HEK293 (cell line): ENCODE results near the gene MRPS22.

Experiments
- CTCF ChIA-PET: fragments of 350-600 bp; formaldehyde crosslinking; extraction: SDS; loops from one replicate; lab custom pipeline; 2021; ENCODE audit warnings: antibody characterized with exemption; lab: Yijun Ruan, JAX
- POLR2A ChIA-PET: fragments of 300-600 bp; formaldehyde crosslinking; extraction: SDS; loops from one replicate; lab custom pipeline; 2020; ENCODE audit warnings: antibody characterized with exemption, inconsistent platforms; lab: Yijun Ruan, JAX
- H3K27ac ChIP-seq: fragments of 200-500 bp; sonication (Bioruptor generic); 2 replicates; pipeline ENCODE4 v1.5.1; 2014; ENCODE audit warnings: low read depth, low read length, control low read depth, inconsistent platforms; ENCODE audit errors: extremely low read depth
- H3K36me3 ChIP-seq, 2 experiments: fragments of 200-500 bp in 1 of 2; sonication (Bioruptor generic) in 1 of 2; 1 replicate in 1 of 2; 2 replicates in 1 of 2; pipeline ENCODE4 v1.5.1; 2014 to 2017; ENCODE audit warnings: inconsistent platforms in 2 of 2, low read length in 2 of 2; ENCODE audit not compliant: control insufficient read depth in 2 of 2, insufficient read depth in 1 of 2
- H3K4me1 ChIP-seq: fragments of 200-500 bp; sonication (Bioruptor generic); 2 replicates; pipeline ENCODE4 v1.5.1; 2014; ENCODE audit warnings: mild to moderate bottlenecking, low read length, inconsistent platforms; ENCODE audit not compliant: control insufficient read depth, insufficient read depth
- H3K4me3 ChIP-seq: 2 replicates; pipeline ENCODE4 v1.5.1; 2011; ENCODE audit warnings: low read depth, mild to moderate bottlenecking, control low read depth, low read length, moderate library complexity
- H3K9me3 ChIP-seq: fragments of 200-500 bp; sonication (Bioruptor generic); 2 replicates; pipeline ENCODE4 v1.5.1; 2014; ENCODE audit warnings: low read depth, low read length, inconsistent platforms; ENCODE audit not compliant: control insufficient read depth, insufficient read depth
- ELK4 ChIP-seq: IDR thresholded peaks from 2 replicates; pipeline ENCODE4 v1.6.1; 2011; ENCODE audit warnings: mild to moderate bottlenecking, low read depth, low read length, borderline replicate concordance
- KLF10 ChIP-seq: fragments of 450-650 bp; IDR thresholded peaks from 2 replicates; pipeline ENCODE4 v1.5.1; 2018; ENCODE audit warnings: missing biosample characterization, mild to moderate bottlenecking, missing genetic modification characterization
- KLF16 ChIP-seq: fragments of 450-650 bp; formaldehyde crosslinking; IDR thresholded peaks from 2 replicates; pipeline ENCODE4 v1.5.1; 2017; ENCODE audit warnings: missing biosample characterization, missing genetic modification characterization
- OSR2 ChIP-seq: fragments of 450-650 bp; formaldehyde crosslinking; IDR thresholded peaks from 2 replicates; pipeline ENCODE4 v1.5.1; 2016; ENCODE audit warnings: missing biosample characterization, missing genetic modification characterization
- PRDM6 ChIP-seq: fragments of 450-650 bp; formaldehyde crosslinking; IDR thresholded peaks from 2 replicates; pipeline ENCODE4 v1.5.1; 2017; ENCODE audit warnings: missing biosample characterization, missing genetic modification characterization
- SCRT2 ChIP-seq: fragments of 450-650 bp; formaldehyde crosslinking; IDR thresholded peaks from 2 replicates; pipeline ENCODE4 v1.5.1; 2016; ENCODE audit warnings: missing biosample characterization, missing genetic modification characterization
- ZBTB11 ChIP-seq: fragments of 450-650 bp; formaldehyde crosslinking; conservative IDR thresholded peaks from 2 replicates; pipeline ENCODE4 v1.5.1; 2016; ENCODE audit warnings: low read depth, missing biosample characterization, missing genetic modification characterization
- ZBTB17 ChIP-seq: fragments of 450-650 bp; formaldehyde crosslinking; IDR thresholded peaks from 2 replicates; pipeline ENCODE4 v1.5.1; 2016; ENCODE audit warnings: missing biosample characterization, missing genetic modification characterization
- ZBTB20 ChIP-seq: fragments of 450-650 bp; formaldehyde crosslinking; IDR thresholded peaks from 2 replicates; pipeline ENCODE4 v1.5.1; 2016; ENCODE audit warnings: missing biosample characterization, missing genetic modification characterization
- ZBTB21 ChIP-seq: fragments of 450-650 bp; formaldehyde crosslinking; IDR thresholded peaks from 2 replicates; pipeline ENCODE4 v1.5.1; 2017; ENCODE audit warnings: missing biosample characterization, missing genetic modification characterization
- ZBTB8A ChIP-seq: fragments of 450-650 bp; formaldehyde crosslinking; IDR thresholded peaks from 2 replicates; pipeline ENCODE4 v1.5.1; 2016; ENCODE audit warnings: missing biosample characterization, missing genetic modification characterization
- ZFP37 ChIP-seq: fragments of 450-650 bp; formaldehyde crosslinking; IDR thresholded peaks from 2 replicates; pipeline ENCODE4 v1.5.1; 2016; ENCODE audit warnings: missing biosample characterization, missing genetic modification characterization
- ZIC2 ChIP-seq: fragments of 450-650 bp; formaldehyde crosslinking; IDR thresholded peaks from 2 replicates; pipeline ENCODE4 v1.5.1; 2016; ENCODE audit warnings: missing biosample characterization, missing genetic modification characterization
- ZNF10 ChIP-seq: fragments of 450-650 bp; formaldehyde crosslinking; IDR thresholded peaks from 2 replicates; pipeline ENCODE4 v1.5.1; 2017; ENCODE audit warnings: missing biosample characterization, missing genetic modification characterization
- ZNF114 ChIP-seq: fragments of 450-650 bp; formaldehyde crosslinking; IDR thresholded peaks from 2 replicates; pipeline ENCODE4 v1.5.0; 2017; ENCODE audit warnings: missing biosample characterization, missing genetic modification characterization
- ZNF211 ChIP-seq: fragments of 450-650 bp; formaldehyde crosslinking; IDR thresholded peaks from 2 replicates; pipeline ENCODE4 v1.5.1; 2016; ENCODE audit warnings: low read depth, missing biosample characterization, missing genetic modification characterization
- ZNF221 ChIP-seq: fragments of 450-650 bp; formaldehyde crosslinking; IDR thresholded peaks from 2 replicates; pipeline ENCODE4 v1.5.1; 2017; ENCODE audit warnings: missing biosample characterization, missing genetic modification characterization, borderline replicate concordance
- ZNF302 ChIP-seq: fragments of 450-650 bp; formaldehyde crosslinking; IDR thresholded peaks from 2 replicates; pipeline ENCODE4 v1.5.1; 2016; ENCODE audit warnings: missing biosample characterization, missing genetic modification characterization, low read depth
- ZNF335 ChIP-seq: fragments of 450-650 bp; formaldehyde crosslinking; conservative IDR thresholded peaks from 2 replicates; pipeline ENCODE4 v1.5.1; 2016; ENCODE audit warnings: missing biosample characterization, missing genetic modification characterization
- ZNF391 ChIP-seq: fragments of 450-650 bp; formaldehyde crosslinking; IDR thresholded peaks from 2 replicates; pipeline ENCODE4 v1.5.1; 2016; ENCODE audit warnings: low read depth, missing biosample characterization, missing genetic modification characterization, borderline replicate concordance
- ZNF501 ChIP-seq: fragments of 450-650 bp; formaldehyde crosslinking; IDR thresholded peaks from 2 replicates; pipeline ENCODE4 v1.5.1; 2016; ENCODE audit warnings: missing biosample characterization, missing genetic modification characterization
- ZNF558 ChIP-seq: fragments of 450-650 bp; formaldehyde crosslinking; IDR thresholded peaks from 2 replicates; pipeline ENCODE4 v1.5.1; 2016; ENCODE audit warnings: missing biosample characterization, missing genetic modification characterization
- ZNF600 ChIP-seq: fragments of 450-650 bp; formaldehyde crosslinking; IDR thresholded peaks from 2 replicates; pipeline ENCODE4 v1.5.1; 2016; ENCODE audit warnings: missing biosample characterization, missing genetic modification characterization
- ZNF621 ChIP-seq: fragments of 450-650 bp; formaldehyde crosslinking; IDR thresholded peaks from 2 replicates; pipeline ENCODE4 v1.5.1; 2017; ENCODE audit warnings: missing biosample characterization, missing genetic modification characterization
- ZNF629 ChIP-seq: fragments of 450-650 bp; formaldehyde crosslinking; IDR thresholded peaks from 2 replicates; pipeline ENCODE4 v1.5.1; 2017; ENCODE audit warnings: missing biosample characterization, missing genetic modification characterization
- ZXDB ChIP-seq: fragments of 450-650 bp; formaldehyde crosslinking; IDR thresholded peaks from 2 replicates; pipeline ENCODE4 v1.5.1; 2016; ENCODE audit warnings: missing biosample characterization, missing genetic modification characterization
- TF ChIP-seq, protein P1 (sequence below): fragments of 450-650 bp; formaldehyde crosslinking; IDR thresholded peaks from 2 replicates; pipeline ENCODE4 v1.5.1; 2016; ENCODE audit warnings: missing biosample characterization, missing genetic modification characterization
- TF ChIP-seq, protein P2 (sequence below): fragments of 450-650 bp; formaldehyde crosslinking; IDR thresholded peaks from 2 replicates; pipeline ENCODE4 v1.5.1; 2016; ENCODE audit warnings: missing biosample characterization, missing genetic modification characterization, borderline replicate concordance

Gene MRPS22

GRCh38 chr3:139389552-139390368 is 45.9 kb downstream of the MRPS22 start, which contains the start of gene COPB2 (continued):
- TF ChIP-seq, protein P1, sequence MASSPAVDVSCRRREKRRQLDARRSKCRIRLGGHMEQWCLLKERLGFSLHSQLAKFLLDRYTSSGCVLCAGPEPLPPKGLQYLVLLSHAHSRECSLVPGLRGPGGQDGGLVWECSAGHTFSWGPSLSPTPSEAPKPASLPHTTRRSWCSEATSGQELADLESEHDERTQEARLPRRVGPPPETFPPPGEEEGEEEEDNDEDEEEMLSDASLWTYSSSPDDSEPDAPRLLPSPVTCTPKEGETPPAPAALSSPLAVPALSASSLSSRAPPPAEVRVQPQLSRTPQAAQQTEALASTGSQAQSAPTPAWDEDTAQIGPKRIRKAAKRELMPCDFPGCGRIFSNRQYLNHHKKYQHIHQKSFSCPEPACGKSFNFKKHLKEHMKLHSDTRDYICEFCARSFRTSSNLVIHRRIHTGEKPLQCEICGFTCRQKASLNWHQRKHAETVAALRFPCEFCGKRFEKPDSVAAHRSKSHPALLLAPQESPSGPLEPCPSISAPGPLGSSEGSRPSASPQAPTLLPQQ, result peak; percentile 13; the same call in 1 of the 2 replicates
- no peak for TF ChIP-seq ZNF221 (tag by site-specific recombination)
- TF ChIP-seq KLF10 (tag by site-specific recombination), result no peak
- TF ChIP-seq ZXDB (tag by site-specific recombination), result 0 out of 2 replicates have a peak, but pooled peaks have one; percentile 25
- 0 out of 2 replicates have a peak, but pooled peaks have one; percentile 0 for TF ChIP-seq ZBTB11 (tag by site-specific recombination)
- peak; percentile 35; the same call in 1 of the 2 replicates for TF ChIP-seq KLF16 (tag by site-specific recombination)
- no peak for TF ChIP-seq ZFP37
- TF ChIP-seq ZNF335, result peak; percentile 97
- peak; percentile 88 for TF ChIP-seq ZBTB20 (tag by site-specific recombination)
- TF ChIP-seq ZNF600 (tag by site-specific recombination), result peak; percentile 55
- peak; percentile 72 for TF ChIP-seq ZBTB8A (tag by site-specific recombination)
- TF ChIP-seq ZNF391, result 0 out of 2 replicates have a peak, but pooled peaks have one; percentile 4
- no peak for TF ChIP-seq ZNF558
- TF ChIP-seq ELK4, result peak; percentile 68; the same call in 1 of the 2 replicates
- TF ChIP-seq ZNF629, result peak; percentile 82
- peak; percentile 65; the same call in 1 of the 2 replicates for TF ChIP-seq ZNF10 (tag by site-specific recombination)
- no peak for TF ChIP-seq PRDM6 (tag by site-specific recombination)
- TF ChIP-seq ZIC2, result peak; percentile 45; the same call in 1 of the 2 replicates
- peak; percentile 84 for TF ChIP-seq ZBTB17 (tag by site-specific recombination)
- peak; percentile 49; the same call in 1 of the 2 replicates for TF ChIP-seq ZBTB21 (tag by site-specific recombination)

GRCh38 chr3:139394116-139394515 is 50.3 kb downstream of the MRPS22 start:
- CTCF ChIA-PET, result no interaction called here
- POLR2A ChIA-PET, result no interaction called here
- H3K4me1 ChIP-seq, result no peaks in the 10 kb centered on the region
- TF ChIP-seq ZNF211 (no peak), ZNF114 (tag by site-specific recombination) (no peak), ZNF302 (no peak), ZNF501 (tag by site-specific recombination) (no peak), SCRT2 (tag by site-specific recombination) (no peak), OSR2 (tag by site-specific recombination) (no peak), ZNF621 (tag by site-specific recombination) (no peak)
- TF ChIP-seq, protein P2, sequence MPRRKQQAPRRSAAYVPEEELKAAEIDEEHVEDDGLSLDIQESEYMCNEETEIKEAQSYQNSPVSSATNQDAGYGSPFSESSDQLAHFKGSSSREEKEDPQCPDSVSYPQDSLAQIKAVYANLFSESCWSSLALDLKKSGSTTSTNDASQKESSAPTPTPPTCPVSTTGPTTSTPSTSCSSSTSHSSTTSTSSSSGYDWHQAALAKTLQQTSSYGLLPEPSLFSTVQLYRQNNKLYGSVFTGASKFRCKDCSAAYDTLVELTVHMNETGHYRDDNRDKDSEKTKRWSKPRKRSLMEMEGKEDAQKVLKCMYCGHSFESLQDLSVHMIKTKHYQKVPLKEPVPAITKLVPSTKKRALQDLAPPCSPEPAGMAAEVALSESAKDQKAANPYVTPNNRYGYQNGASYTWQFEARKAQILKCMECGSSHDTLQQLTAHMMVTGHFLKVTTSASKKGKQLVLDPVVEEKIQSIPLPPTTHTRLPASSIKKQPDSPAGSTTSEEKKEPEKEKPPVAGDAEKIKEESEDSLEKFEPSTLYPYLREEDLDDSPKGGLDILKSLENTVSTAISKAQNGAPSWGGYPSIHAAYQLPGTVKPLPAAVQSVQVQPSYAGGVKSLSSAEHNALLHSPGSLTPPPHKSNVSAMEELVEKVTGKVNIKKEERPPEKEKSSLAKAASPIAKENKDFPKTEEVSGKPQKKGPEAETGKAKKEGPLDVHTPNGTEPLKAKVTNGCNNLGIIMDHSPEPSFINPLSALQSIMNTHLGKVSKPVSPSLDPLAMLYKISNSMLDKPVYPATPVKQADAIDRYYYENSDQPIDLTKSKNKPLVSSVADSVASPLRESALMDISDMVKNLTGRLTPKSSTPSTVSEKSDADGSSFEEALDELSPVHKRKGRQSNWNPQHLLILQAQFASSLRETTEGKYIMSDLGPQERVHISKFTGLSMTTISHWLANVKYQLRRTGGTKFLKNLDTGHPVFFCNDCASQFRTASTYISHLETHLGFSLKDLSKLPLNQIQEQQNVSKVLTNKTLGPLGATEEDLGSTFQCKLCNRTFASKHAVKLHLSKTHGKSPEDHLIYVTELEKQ (tag by site-specific recombination), result no peak

More at GRCh38 chr3:139394116-139394515, 50.3 kb downstream of the MRPS22 start:
- Histone ChIP-seq H3K36me3 (no peaks in the 10 kb centered on the region), H3K27ac (no peak overlapping the region), H3K4me3 (no peak overlapping the region), H3K9me3 (no peaks in the 10 kb centered on the region)
